HL-60 (cell line): ENCODE data around the gene IRAG1.

Source experiments
- GABPA ChIP-seq: IDR thresholded peaks from 2 replicates; pipeline ENCODE4 v1.6.1; 2012; ENCODE audit warnings: low read depth
- POLR2AphosphoS5 ChIP-seq: IDR thresholded peaks from 2 replicates; pipeline ENCODE4 v1.6.1; 2012; ENCODE audit warnings: low read depth
- SPI1 ChIP-seq: IDR thresholded peaks from 2 replicates; pipeline ENCODE4 v1.6.1; 2012; ENCODE audit warnings: low read depth, mild to moderate bottlenecking, borderline replicate concordance
- TF ChIP-seq, protein P1 (sequence below): IDR thresholded peaks from one replicate; pipeline ENCODE4 v1.5.1; 2011; ENCODE audit warnings: low read length, control low read depth, inconsistent platforms; ENCODE audit not compliant: insufficient read depth
- TF ChIP-seq, protein P2 (sequence below): IDR thresholded peaks from 2 replicates; pipeline ENCODE4 v1.6.1; 2012; ENCODE audit warnings: low read depth; ENCODE audit not compliant: insufficient replicate concordance

- TF ChIP-seq, protein P1, sequence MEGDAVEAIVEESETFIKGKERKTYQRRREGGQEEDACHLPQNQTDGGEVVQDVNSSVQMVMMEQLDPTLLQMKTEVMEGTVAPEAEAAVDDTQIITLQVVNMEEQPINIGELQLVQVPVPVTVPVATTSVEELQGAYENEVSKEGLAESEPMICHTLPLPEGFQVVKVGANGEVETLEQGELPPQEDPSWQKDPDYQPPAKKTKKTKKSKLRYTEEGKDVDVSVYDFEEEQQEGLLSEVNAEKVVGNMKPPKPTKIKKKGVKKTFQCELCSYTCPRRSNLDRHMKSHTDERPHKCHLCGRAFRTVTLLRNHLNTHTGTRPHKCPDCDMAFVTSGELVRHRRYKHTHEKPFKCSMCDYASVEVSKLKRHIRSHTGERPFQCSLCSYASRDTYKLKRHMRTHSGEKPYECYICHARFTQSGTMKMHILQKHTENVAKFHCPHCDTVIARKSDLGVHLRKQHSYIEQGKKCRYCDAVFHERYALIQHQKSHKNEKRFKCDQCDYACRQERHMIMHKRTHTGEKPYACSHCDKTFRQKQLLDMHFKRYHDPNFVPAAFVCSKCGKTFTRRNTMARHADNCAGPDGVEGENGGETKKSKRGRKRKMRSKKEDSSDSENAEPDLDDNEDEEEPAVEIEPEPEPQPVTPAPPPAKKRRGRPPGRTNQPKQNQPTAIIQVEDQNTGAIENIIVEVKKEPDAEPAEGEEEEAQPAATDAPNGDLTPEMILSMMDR, result no peak
- TF ChIP-seq POLR2AphosphoS5 (no peak), SPI1 (no peak), GABPA (no peak)
- TF ChIP-seq, protein P2, sequence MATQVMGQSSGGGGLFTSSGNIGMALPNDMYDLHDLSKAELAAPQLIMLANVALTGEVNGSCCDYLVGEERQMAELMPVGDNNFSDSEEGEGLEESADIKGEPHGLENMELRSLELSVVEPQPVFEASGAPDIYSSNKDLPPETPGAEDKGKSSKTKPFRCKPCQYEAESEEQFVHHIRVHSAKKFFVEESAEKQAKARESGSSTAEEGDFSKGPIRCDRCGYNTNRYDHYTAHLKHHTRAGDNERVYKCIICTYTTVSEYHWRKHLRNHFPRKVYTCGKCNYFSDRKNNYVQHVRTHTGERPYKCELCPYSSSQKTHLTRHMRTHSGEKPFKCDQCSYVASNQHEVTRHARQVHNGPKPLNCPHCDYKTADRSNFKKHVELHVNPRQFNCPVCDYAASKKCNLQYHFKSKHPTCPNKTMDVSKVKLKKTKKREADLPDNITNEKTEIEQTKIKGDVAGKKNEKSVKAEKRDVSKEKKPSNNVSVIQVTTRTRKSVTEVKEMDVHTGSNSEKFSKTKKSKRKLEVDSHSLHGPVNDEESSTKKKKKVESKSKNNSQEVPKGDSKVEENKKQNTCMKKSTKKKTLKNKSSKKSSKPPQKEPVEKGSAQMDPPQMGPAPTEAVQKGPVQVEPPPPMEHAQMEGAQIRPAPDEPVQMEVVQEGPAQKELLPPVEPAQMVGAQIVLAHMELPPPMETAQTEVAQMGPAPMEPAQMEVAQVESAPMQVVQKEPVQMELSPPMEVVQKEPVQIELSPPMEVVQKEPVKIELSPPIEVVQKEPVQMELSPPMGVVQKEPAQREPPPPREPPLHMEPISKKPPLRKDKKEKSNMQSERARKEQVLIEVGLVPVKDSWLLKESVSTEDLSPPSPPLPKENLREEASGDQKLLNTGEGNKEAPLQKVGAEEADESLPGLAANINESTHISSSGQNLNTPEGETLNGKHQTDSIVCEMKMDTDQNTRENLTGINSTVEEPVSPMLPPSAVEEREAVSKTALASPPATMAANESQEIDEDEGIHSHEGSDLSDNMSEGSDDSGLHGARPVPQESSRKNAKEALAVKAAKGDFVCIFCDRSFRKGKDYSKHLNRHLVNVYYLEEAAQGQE, result no peak
These were observed 5.2 kb downstream of the IRAG1 start for GRCh38 chr11:10688401-10688800.
